Measurements from ENCODE around the gene C22orf23. TPM values are rescaled to one million over a fixed set of nuclear protein-coding genes. Genes with fewer than 3 reads are reported as not detected.

C22orf23 gene
- total and polyA plus RNA-seq, 9 of the 15 experiments (the other 6 are each of a cell fraction or from before 2014, with no cell fraction given), result 0.25 to 1.0 (median 0.53) TPM

GRCh38 chr22:37932401-37932800 lies 21.0 kb downstream of the C22orf23 start:
- CTCF ChIA-PET (ENCODE audit: low intra/inter-chr PET ratio), result no interaction called here
- Histone ChIP-seq H4K20me1 (replicated peaks; ENCODE audit: control insufficient read depth, insufficient read depth, low read length) (no peaks in the 10 kb centered on the region), H3K9ac (ENCODE audit: insufficient read depth in 1 of 2, low read depth in 2 of 2, low read length in 2 of 2) (no peak overlapping the region), H3K4me3 (no peak overlapping the region), H3K4me1 (replicated peaks in 1 of 2; ENCODE audit: control insufficient read depth in 2 of 2, insufficient read depth in 2 of 2, low read length in 2 of 2) (peaks cover 9 to 26% of the 10 kb centered on the region in 2 experiments; a peak in 4 of 5 replicates), H3K27me3 (ENCODE audit: control insufficient read depth in 2 of 2, insufficient read depth in 2 of 2, low read length in 2 of 2) (no peaks in the 10 kb centered on the region), H3K4me2 (ENCODE audit: insufficient read depth, low read length) (no peak overlapping the region), H3K79me2 (ENCODE audit: control insufficient read depth, insufficient read depth, low read length) (no peaks in the 10 kb centered on the region), H3K36me3 (ENCODE audit: control insufficient read depth, insufficient read depth, low read length) (peaks cover 6% of the 10 kb centered on the region; the same call in 1 of the 3 replicates), H3K27ac (ENCODE audit: extremely low read depth, low read depth, low read length) (no peak overlapping the region), H3K9me1 (ENCODE audit: control insufficient read depth, insufficient read depth, low read length) (no peaks in the 10 kb centered on the region), H3K9me3 (replicated peaks; ENCODE audit: control insufficient read depth, insufficient read depth, low read depth, low read length) (no peaks in the 10 kb centered on the region), H2AFZ (ENCODE audit: low read depth, low read length) (no peak overlapping the region)
- FAIRE-seq, result no peak
- in situ Hi-C loops (cut with MboI), result no loop called here
- POLR2A ChIA-PET, result interaction anchor here (0.5 to 2.0 kb wide), 3 partner anchors 22 to 370 kb away, joined by 3 to 4 read pairs (median 4); no protein-coding TSS in a partner anchor
- DNase-seq (ENCODE audit: extremely low read depth in 1 of 4, low spot score in 3 of 4), result no peak
- WGBS (ENCODE audit: insufficient coverage, low coverage, missing lambda C conversion rate), result 81% methylated on average over 5 of the region's 10 CpGs
- intact Hi-C loops (cut with micrococcal nuclease), result no loop called here
- no TSS peak for BruUV-seq (replicated peaks)
- ATAC-seq, result no peak
- TF ChIP-seq ZBTB34 (CRISPR knock-in tag; IDR thresholded peaks at IDR 0.05) (no peak), TAL1 (IDR thresholded peaks at IDR 0.05) (no peak)

GRCh38 chr22:37931893-37932389 lies 21.5 kb downstream of the C22orf23 start:
- Histone ChIP-seq H3K4me1 (replicated peaks in 1 of 2; ENCODE audit: control insufficient read depth in 2 of 2, insufficient read depth in 2 of 2, low read length in 2 of 2) (peaks cover 9 to 28% of the 10 kb centered on the region in 2 experiments; a peak in 4 of 5 replicates), H3K9ac (ENCODE audit: insufficient read depth in 1 of 2, low read depth in 2 of 2, low read length in 2 of 2) (no peak overlapping the region; a peak in 1 of 4 replicates), H3K27me3 (ENCODE audit: control insufficient read depth in 2 of 2, insufficient read depth in 2 of 2, low read length in 2 of 2) (no peaks in the 10 kb centered on the region), H3K9me1 (ENCODE audit: control insufficient read depth, insufficient read depth, low read length) (no peaks in the 10 kb centered on the region), H3K27ac (ENCODE audit: extremely low read depth, low read depth, low read length) (no peak overlapping the region), H4K20me1 (replicated peaks; ENCODE audit: control insufficient read depth, insufficient read depth, low read length) (no peaks in the 10 kb centered on the region), H3K9me3 (replicated peaks; ENCODE audit: control insufficient read depth, insufficient read depth, low read depth, low read length) (no peaks in the 10 kb centered on the region), H3K36me3 (ENCODE audit: control insufficient read depth, insufficient read depth, low read length) (peaks cover 11% of the 10 kb centered on the region; the same call in 1 of the 3 replicates), H3K4me2 (ENCODE audit: insufficient read depth, low read length) (no peak overlapping the region), H2AFZ (ENCODE audit: low read depth, low read length) (no peak overlapping the region), H3K79me2 (ENCODE audit: control insufficient read depth, insufficient read depth, low read length) (no peaks in the 10 kb centered on the region), H3K4me3 (no peak overlapping the region)
- in situ Hi-C loops (cut with MboI) (no loop called here), intact Hi-C loops (cut with micrococcal nuclease) (no loop called here)
- FAIRE-seq (no peak), DNase-seq (ENCODE audit: extremely low read depth in 1 of 4, low spot score in 3 of 4) (no peak), ATAC-seq (no peak)
- TF ChIP-seq BRCA1 (IDR thresholded peaks at IDR 0.05) (no peak), BRCA1 (CRISPR knock-in tag; IDR thresholded peaks at IDR 0.05) (no peak), E2F1 (CRISPR knock-in tag; IDR thresholded peaks at IDR 0.05) (no peak)
- no TSS peak for BruUV-seq (replicated peaks)
- 80% methylated on average over 4 of the region's 6 CpGs for WGBS (ENCODE audit: insufficient coverage, low coverage, missing lambda C conversion rate)
- POLR2A ChIA-PET, result interaction anchor here (0.5 to 2.0 kb wide), 3 partner anchors 22 to 370 kb away, joined by 3 to 4 read pairs (median 4); no protein-coding TSS in a partner anchor
- CTCF ChIA-PET (ENCODE audit: low intra/inter-chr PET ratio), result no interaction called here

Measured in K562 (cell line).